Stimulated activated effector memory CD8-positive, alpha-beta T cell treated with anti-CD3 and anti-CD28 coated beads, Interleukin-12 subunit alpha, Interleukin-12 subunit beta, amount 100 ng/mL, for 72 hours (primary cell): Measurements from ENCODE around the gene FZD8.

ENCODE experiments used
- ATAC-seq: fragments of 150-1000 bp; cut with Tn5 transposase; 2 replicates; pipeline ENCODE4 v1.10.0; 2021
- DNase-seq, 2 donors: peaks; one replicate each; pipeline ENCODE4 v3.0.0; 2021 to 2022; ENCODE audit warnings: low spot score in 2 of 2
- H3K27ac Mint-ChIP-seq: one replicate; pipeline ENCODE4 v1.8.0; 2022; ENCODE audit warnings: mild to moderate bottlenecking, mixed read lengths
- H3K36me3 Mint-ChIP-seq: one replicate; pipeline ENCODE4 v1.8.0; 2022; ENCODE audit warnings: mild to moderate bottlenecking, mixed read lengths
- H3K4me1 Mint-ChIP-seq: one replicate; pipeline ENCODE4 v1.8.0; 2022; ENCODE audit warnings: mixed read lengths
- H3K4me3 Mint-ChIP-seq: one replicate; pipeline ENCODE4 v1.8.0; 2022; ENCODE audit warnings: mild to moderate bottlenecking, mixed read lengths
- H3K9me3 Mint-ChIP-seq: one replicate; pipeline ENCODE4 v1.8.0; 2022; ENCODE audit warnings: mixed read lengths

Gene FZD8

DNA sequence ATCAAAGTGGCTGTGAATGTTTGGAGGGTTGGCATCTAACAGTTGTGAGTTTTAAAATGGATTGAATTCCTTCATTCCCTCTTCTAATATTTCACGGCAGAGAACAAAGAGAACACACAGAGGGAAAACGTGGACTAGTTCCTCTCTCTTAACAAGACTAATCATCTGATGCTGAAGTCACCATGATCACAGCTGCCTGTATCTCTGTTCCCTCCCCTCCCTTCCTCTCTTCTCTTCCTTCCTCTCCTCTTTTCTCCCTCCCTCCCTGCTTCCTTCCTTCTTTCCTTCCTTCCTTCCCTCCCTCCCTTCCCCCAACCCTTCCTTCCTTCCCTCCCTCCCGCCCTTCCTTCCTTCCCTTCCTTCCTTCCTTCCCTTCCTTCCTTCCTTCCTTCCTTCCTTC, 47.0 kb downstream of the FZD8 start:
- DNase-seq (no peak), ATAC-seq (no peak)
- no peak overlapping the region for H3K27ac Mint-ChIP-seq
- peaks cover 12% of the 10 kb centered on the region for H3K9me3 Mint-ChIP-seq
- H3K36me3 Mint-ChIP-seq, result no peaks in the 10 kb centered on the region
- no peak overlapping the region for H3K4me3 Mint-ChIP-seq
- no peaks in the 10 kb centered on the region for H3K4me1 Mint-ChIP-seq

DNA sequence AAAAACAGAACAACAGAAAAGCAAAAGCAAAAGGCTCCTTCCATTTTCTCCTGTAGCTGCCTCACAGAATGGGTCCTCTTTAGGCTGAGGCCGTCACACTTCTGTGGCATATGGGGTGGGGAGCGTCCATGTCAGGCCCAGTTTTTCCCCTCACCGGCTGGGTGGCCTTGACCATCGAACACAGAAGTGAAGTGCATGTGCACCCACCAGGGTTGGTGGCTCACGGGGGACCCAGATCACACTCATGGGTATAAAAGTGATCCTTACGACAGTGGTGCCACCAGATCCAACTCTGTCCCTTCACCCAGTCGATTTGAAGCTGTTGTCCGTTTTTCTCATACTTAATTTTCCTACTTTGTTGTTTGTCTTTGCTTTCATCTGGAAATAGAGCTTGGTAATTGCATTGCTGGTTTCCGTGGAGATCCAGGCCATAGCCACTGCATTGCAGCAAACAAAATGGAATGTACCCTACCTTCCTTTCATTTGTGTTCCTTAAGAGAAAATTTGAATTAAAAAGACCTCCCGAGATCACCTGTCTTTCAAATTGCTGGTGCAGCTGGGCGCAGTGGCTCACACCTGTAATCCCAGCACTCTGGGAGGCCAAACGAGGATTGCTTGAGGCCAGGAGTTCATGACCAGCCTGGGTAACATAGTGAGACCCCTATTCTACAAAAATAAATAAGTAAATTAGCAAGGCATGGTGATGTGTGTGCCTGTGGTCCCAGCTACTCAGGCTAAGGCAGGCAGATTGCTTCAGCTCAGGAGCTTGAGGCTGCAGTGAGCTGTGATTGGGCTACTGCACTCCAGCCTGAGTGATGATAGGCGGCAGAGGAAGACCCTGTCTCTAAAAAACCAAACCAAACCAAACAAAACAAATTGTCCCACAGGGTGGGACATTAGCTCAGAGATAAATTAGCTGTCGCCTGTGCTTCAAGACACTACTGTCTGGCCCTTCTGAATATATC, 47.7 kb downstream of the FZD8 start:
- no peak for ATAC-seq

DNA sequence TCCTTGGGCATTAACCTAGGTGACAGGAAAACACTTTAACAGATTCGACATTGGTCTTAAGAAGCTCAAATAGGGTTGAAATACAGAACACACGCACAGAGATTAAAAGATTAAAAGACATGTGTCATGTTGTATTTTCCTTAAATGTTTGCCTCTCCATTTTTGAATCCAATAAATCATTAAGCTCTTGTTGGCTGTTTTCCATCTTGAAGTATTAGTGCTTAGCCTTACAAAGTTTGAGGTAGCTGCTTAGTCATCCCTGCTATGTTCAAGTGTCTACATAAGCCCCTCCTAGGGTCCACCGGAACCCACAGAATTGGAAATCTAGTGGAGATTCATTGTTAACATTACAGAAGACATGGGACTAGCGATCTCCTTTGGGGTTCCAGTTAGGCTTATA, 49.7 kb downstream of the FZD8 start:
- H3K4me3 Mint-ChIP-seq, result no peak overlapping the region
- H3K36me3 Mint-ChIP-seq, result no peaks in the 10 kb centered on the region
- no peaks in the 10 kb centered on the region for H3K4me1 Mint-ChIP-seq
- DNase-seq, result no peak
- peaks cover 12% of the 10 kb centered on the region for H3K9me3 Mint-ChIP-seq
- no peak for ATAC-seq
- H3K27ac Mint-ChIP-seq, result no peak overlapping the region

More for the DNA sequence above, 47.7 kb downstream of the FZD8 start:
- Mint-ChIP-seq H3K27ac (no peak overlapping the region), H3K4me1 (no peaks in the 10 kb centered on the region), H3K4me3 (no peak overlapping the region), H3K9me3 (peaks cover 12% of the 10 kb centered on the region), H3K36me3 (no peaks in the 10 kb centered on the region)
- no peak for DNase-seq

DNA sequence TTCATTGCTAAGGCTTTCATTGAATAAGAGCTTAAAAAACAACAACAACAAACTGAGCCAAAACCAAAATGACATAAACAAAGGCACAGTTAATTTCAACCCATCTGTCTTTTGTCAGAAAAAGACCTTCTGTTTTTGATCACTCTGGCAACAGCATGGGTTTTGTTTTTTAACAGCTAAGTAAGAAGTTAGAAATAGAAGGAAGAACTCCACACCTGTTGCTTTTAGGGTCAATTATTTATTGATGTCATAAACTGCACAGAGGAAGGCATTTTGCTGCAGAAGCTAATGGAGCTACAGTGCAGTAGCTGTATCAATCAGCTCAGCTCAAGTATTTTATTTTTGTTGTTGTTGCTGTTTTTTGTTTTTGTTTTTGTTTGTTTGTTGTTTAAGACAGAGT, 53.3 kb downstream of the FZD8 start:
- no peak for DNase-seq
- Mint-ChIP-seq H3K36me3 (no peaks in the 10 kb centered on the region), H3K4me3 (no peak overlapping the region), H3K27ac (no peak overlapping the region), H3K9me3 (peaks cover 9% of the 10 kb centered on the region), H3K4me1 (no peaks in the 10 kb centered on the region)
- no peak for ATAC-seq
